Left cardiac atrium (tissue), 4 donors: ENCODE measurements around the gene FRY. TPM values are rescaled to one million over a fixed set of nuclear protein-coding genes. Genes with fewer than 3 reads are reported as not detected.

Experiments
- ATAC-seq, 2 donors: fragments of 200-7000 bp; cut with Tn5 transposase; one replicate each; pipeline ENCODE4 v1.9.1; 2020; ENCODE audit warnings: mild to moderate bottlenecking in 2 of 2, moderate library complexity in 2 of 2
- DNase-seq: peaks from one replicate; pipeline ENCODE4 v3.0.0-alpha.2; 2020
- intact Hi-C, 2 donors: fragments of 100-400 bp; cut with DNase I; formaldehyde crosslinking; loops; one replicate each; pipeline versions ENCODE4 v1.14.1 to v1.15.1; 2022 to 2023
- total RNA-seq, 2 donors: library from RNA; stranded (reverse); fragmentation: NEBNext Ultra II Directional; extraction: Animal tissue kit (Norgen Biotek cat#: 25700); gene quantifications; one replicate each; pipeline ENCODE4 v1.2.1, GENCODE V29; 2021
- donor health status: DM: no; HTN: yes; CAD: no.
- donor health status: DM: no; HTN: yes; CAD: no; lungs with severe emphysema.
- donor health status: DM: yes; HTN: yes; CAD: no.
- donor health status: Dilated cardiomyopathy.

The FRY gene
- total RNA-seq, 2 donors from 2014 or later, result 91.1 to 93.5 TPM

- intact Hi-C loops, result no loop called here
- DNase-seq (no peak), ATAC-seq (no peak)
Measured at GRCh38 chr13:32139251-32139650, 107.7 kb downstream of the FRY start.

GRCh38 chr13:32140109-32140508, 108.5 kb downstream of the FRY start:
- ATAC-seq, result no peak

GRCh38 chr13:32141462-32141861, 109.9 kb downstream of the FRY start:
- DNase-seq (no peak), ATAC-seq (no peak)
- intact Hi-C loops, result no loop called here

More at GRCh38 chr13:32140109-32140508, 108.5 kb downstream of the FRY start:
- DNase-seq, result no peak
- intact Hi-C loops, result no loop called here

GRCh38 chr13:32142115-32142514, 110.5 kb downstream of the FRY start:
- no peak for ATAC-seq
- intact Hi-C loops, result no loop called here
- DNase-seq, result no peak

GRCh38 chr13:32142956-32143375, 111.4 kb downstream of the FRY start:
- DNase-seq (no peak), ATAC-seq (peak in 1 of 2 donors; percentile 27)
- intact Hi-C loops, result no loop called here

- intact Hi-C loops, result no loop called here
- no peak for DNase-seq
- no peak for ATAC-seq
Measured at GRCh38 chr13:32147193-32147592, 115.6 kb downstream of the FRY start.

GRCh38 chr13:32147976-32148375, 116.4 kb downstream of the FRY start:
- DNase-seq (no peak), ATAC-seq (no peak)
- intact Hi-C loops, result no loop called here

GRCh38 chr13:32150239-32150638, 118.7 kb downstream of the FRY start:
- peak; percentile 61 to 81 for ATAC-seq
- intact Hi-C loops, result no loop called here
- peak; percentile 34 for DNase-seq

GRCh38 chr13:32150794-32151193, 119.2 kb downstream of the FRY start:
- intact Hi-C loops, result no loop called here
- peak; percentile 76 for DNase-seq
- ATAC-seq, result peak; percentile 95 to 97

GRCh38 chr13:32151240-32151639, 119.7 kb downstream of the FRY start:
- intact Hi-C loops, result no loop called here
- ATAC-seq, result no peak
- no peak for DNase-seq

- ATAC-seq (no peak), DNase-seq (no peak)
- intact Hi-C loops, result no loop called here
Measured at GRCh38 chr13:32153056-32153455, 121.5 kb downstream of the FRY start.

GRCh38 chr13:32159137-32159869, 127.7 kb downstream of the FRY start:
- intact Hi-C loops, result no loop called here
- ATAC-seq (peak; percentile 87 to 90), DNase-seq (no peak)

- ATAC-seq (no peak), DNase-seq (no peak)
- intact Hi-C loops, result loop anchor here in 1 of 2 donors (10.0 kb wide), 2 partner anchors 98 to 128 kb away; partner anchors contain the start of gene FRY
Measured at GRCh38 chr13:32162395-32163005, 130.9 kb downstream of the FRY start.

- intact Hi-C loops, result loop anchor here in 1 of 2 donors (10.0 kb wide), 2 partner anchors 100 to 130 kb away; partner anchors contain the start of gene FRY
- DNase-seq (no peak), ATAC-seq (peak; percentile 68 to 71)
Measured at GRCh38 chr13:32164622-32165268, 133.2 kb downstream of the FRY start.

GRCh38 chr13:32165796-32166195, 134.2 kb downstream of the FRY start:
- intact Hi-C loops, result loop anchor here in 1 of 2 donors (10.0 kb wide), 2 partner anchors 101 to 131 kb away; partner anchors contain the start of gene FRY
- ATAC-seq, result peak in 1 of 2 donors; percentile 60
- peak; percentile 60 for DNase-seq

- intact Hi-C loops, result loop anchor here in 1 of 2 donors (10.0 kb wide), 2 partner anchors 103 to 133 kb away; partner anchors contain the start of gene FRY
- DNase-seq (no peak), ATAC-seq (no peak)
Measured at GRCh38 chr13:32168131-32168530, 136.6 kb downstream of the FRY start.

GRCh38 chr13:32170841-32171240, 139.3 kb downstream of the FRY start:
- DNase-seq, result no peak
- ATAC-seq, result no peak
- intact Hi-C loops, result no loop called here

- DNase-seq (no peak), ATAC-seq (no peak)
- intact Hi-C loops, result no loop called here
Measured at GRCh38 chr13:32173881-32174280, 142.3 kb downstream of the FRY start.

GRCh38 chr13:32174366-32174765, 142.8 kb downstream of the FRY start:
- ATAC-seq (no peak), DNase-seq (no peak)
- intact Hi-C loops, result no loop called here

GRCh38 chr13:32175307-32175706, 143.7 kb downstream of the FRY start:
- DNase-seq, result peak; percentile 36
- peak in 1 of 2 donors; percentile 64 for ATAC-seq
- intact Hi-C loops, result no loop called here
